Measurements from ENCODE around the gene PTCD1.
"Not testable (repeated sequence)": the region's sequence is repeated elsewhere in the genome, so short reads cannot be mapped to it uniquely, and the experiment has no call there.

The PTCD1 gene

DNA sequence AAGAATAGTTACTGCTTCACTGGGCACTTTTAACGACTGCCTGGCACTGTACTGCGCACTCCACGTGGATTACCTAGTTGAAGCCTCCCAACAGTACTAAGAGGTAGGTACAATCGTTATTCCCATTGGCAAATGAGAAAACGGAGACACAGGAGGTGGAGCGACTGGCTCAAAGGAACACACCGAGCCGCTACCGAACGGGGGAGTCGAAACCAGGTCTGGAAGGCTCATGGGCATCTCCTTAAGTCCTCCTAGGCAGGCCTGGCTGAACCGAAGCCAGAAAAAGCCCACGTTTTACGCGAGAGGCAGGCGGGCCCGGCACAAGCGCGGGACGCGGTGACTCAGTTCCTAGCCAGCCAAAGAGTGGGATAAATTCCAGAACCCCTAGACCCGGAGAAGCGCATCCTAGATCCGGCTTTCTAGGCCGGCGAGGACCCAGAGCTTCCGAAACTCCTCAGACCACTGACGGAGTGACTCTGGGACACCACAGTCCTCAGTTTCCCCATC lies 30.7 kb downstream of the PTCD1 start:
- peak; percentile 21 for DNase-seq (ENCODE audit: low read depth)

- DNase-seq (ENCODE audit: low read depth), result no peak
These were observed 32.0 kb downstream of the PTCD1 start for GRCh38 chr7:99406557-99406956.

GRCh38 chr7:99404977-99405320 lies 33.6 kb downstream of the PTCD1 start:
- DNase-seq (ENCODE audit: low read depth), result no peak

DNA sequence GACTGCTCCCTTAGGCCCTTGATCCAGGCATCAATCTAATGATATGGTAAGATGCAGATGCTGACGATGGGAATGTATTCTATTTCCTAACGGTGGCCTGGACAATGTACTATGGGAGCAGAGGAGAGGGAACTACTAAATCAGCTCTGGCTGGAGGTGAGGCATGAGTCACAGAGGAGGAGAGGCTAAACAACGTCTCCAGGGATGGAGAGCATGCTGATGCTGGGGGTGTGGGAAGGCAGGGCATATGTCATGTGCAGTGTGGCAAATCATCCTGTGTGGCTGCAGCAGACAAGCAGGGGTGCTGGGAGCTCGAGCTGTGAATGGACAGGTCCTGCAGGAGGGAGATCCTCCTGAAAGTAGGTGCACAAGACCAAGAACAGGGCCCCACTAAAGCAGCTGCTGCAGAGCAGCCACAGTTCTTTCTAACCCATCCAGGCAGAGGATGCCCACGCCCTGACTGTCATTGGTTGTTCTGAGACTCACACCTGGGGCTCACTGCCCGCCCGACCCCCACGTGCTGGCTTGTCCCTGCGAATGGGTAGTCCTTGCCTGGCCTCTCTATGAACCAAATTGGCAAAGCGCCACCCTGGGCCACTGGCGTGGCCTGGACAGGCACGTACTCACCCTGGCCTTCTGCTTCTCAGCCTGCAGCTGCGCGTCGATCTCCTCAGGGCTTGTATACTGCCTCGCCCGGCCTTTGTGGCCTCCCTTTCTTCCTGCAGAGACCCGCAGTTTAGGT lies 34.2 kb downstream of the PTCD1 start:
- no peak for DNase-seq (ENCODE audit: low read depth)

DNA sequence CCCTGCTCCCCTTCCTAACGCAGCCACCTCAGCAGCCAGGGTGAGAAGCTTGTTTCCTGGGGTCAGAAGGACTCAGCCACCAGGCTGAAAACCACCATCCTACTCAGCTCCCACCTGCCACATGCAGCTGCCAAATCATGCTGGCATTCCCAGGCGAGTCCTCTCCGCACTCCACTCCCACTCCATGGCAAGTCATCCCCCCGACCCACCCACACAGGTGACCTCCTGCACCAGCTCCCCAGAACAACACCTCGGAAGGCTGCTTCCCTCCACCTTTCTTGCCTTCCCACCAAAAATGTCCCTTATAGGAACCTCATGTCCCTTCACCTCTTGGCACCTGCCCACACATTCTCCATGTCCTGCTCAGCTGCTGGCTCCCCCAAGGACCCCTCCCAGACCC lies 34.8 kb downstream of the PTCD1 start:
- DNase-seq (ENCODE audit: low read depth), result no peak

- no peak for DNase-seq (ENCODE audit: low read depth)
These were observed 35.7 kb downstream of the PTCD1 start for GRCh38 chr7:99402854-99403253.

DNA sequence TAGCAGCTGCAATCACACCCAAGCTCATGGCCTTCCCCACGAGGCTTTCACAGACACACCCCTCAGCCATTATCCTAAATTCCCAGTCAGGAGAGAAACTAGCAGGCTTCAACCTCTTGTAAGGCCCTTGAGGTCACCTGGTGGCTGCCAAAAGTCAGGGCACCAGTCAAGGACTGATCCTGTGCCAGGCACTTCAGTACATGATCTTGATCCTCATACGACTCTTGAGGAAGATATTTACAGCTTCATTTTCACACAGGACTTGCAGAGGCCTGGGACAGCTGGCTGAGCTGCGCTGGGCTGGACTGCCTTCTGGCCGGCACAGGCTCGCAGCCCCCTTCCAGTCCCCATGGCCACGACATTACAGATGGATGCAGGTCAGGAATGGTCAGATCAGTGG lies 39.0 kb downstream of the PTCD1 start:
- DNase-seq (ENCODE audit: low read depth), result no peak

GRCh38 chr7:99398891-99399445 lies 39.6 kb downstream of the PTCD1 start:
- no peak for DNase-seq (ENCODE audit: low read depth)

DNA sequence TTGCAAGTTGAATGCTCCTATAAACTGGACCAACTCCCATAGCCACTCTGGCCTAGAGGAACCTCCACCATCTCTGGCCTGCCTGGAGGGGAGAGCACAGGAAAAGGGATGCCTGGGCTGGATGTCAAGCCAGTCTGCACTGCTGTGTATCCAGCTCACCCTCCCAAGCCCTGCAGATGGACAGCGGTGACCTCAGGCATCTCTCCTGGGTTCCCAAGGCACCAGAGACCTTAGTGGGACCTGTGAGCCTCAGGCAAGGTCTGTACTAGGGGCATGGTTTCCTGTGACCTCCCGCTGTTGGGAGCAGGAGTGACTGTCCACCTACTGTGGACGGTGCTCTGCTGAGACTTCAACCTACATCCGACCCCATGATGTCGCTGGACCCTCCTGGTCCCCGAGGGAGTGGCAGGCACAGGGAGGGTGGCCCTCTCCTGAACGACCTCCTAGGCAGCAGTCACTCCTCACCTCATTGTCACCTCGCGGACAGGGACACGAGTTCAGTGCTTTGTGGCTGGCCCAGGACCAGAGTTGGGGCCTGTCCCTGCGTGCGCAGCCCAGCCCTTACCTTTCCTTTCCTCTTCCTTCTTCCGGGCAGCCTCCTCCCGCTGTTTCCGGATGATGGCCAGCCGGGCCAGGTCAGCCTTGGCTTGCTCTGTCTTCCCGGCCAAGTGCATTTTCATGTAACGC lies 41.2 kb downstream of the PTCD1 start:
- no peak for DNase-seq (ENCODE audit: low read depth)

- no peak for DNase-seq (ENCODE audit: low read depth)
These were observed 41.9 kb downstream of the PTCD1 start for GRCh38 chr7:99396418-99397296.

DNA sequence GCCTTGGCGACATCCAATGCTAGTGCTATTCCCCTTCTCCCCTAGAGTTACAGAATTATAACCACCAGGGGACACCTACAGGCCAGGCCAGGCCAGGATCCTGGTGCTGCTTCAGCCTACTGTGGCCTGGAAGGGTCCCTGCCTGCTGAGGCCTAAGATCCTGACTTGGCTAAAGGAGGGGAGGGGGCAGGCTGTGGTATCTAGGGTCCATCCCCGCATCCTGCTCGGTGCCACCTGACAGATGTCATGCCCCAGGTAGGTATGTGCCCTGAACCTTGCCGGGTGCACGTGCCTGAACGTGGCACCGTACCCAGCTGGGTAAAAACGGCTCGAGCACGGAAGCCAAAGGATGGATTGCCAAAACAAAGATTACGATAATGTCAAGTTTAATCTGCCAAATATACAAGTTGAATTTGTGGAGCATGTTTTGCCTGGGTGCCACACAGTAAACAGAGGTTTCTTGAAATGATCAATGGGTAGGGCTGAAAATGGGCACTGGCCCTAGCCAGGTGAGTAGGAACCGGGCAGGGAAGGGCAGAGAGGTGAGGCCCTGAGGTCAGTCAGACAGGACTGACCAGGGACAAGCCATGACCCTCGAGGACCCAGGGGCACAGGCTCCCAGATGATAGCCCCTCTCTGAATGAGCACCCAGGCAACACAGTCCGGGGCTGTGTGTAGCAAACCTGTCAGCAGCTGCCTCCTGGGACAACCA lies 42.8 kb downstream of the PTCD1 start:
- DNase-seq (ENCODE audit: low read depth), result no peak

GRCh38 chr7:99394188-99394502 lies 44.5 kb downstream of the PTCD1 start:
- DNase-seq (ENCODE audit: low read depth), result no peak

- DNase-seq (ENCODE audit: low read depth), result no peak
These were observed 45.0 kb downstream of the PTCD1 start for GRCh38 chr7:99393355-99394187.

DNA sequence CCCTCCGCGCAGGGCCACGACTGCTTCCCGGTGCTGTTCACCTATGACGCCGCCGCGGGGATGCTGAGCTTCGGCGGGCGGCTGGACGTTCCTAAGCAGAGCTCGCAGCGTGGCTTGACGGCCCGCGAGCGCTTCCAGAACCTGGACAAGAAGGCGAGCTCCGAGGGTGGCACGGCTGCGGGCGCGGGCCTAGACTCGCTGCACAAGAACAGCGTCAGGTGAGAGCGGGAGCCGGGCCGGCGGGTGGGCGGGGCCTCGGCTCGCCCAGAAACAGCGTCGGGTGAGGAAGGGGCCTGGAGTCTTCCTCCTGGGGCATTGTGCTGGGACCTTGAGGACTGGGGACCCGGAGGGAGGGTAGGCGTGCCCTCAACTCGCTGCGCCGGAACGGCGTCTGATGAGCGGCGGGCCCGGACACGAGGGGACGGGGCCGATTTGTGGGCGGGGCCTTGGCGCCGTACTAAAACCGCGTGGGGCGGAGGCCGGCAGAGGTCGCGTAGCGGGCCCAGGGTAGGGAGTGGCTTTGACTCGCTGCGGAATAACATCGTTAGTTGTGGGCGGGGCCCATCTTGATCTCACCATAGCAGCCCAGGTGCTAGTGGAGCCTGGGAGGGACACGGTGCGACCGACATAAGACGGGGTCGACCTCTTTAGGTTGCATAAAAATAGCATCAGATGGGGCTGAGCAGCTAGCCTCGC lies 45.8 kb downstream of the PTCD1 start:
- peak; percentile 78 for DNase-seq (ENCODE audit: low read depth)

- no peak for DNase-seq (ENCODE audit: low read depth)
These were observed 46.6 kb downstream of the PTCD1 start for GRCh38 chr7:99392046-99392445.

DNA sequence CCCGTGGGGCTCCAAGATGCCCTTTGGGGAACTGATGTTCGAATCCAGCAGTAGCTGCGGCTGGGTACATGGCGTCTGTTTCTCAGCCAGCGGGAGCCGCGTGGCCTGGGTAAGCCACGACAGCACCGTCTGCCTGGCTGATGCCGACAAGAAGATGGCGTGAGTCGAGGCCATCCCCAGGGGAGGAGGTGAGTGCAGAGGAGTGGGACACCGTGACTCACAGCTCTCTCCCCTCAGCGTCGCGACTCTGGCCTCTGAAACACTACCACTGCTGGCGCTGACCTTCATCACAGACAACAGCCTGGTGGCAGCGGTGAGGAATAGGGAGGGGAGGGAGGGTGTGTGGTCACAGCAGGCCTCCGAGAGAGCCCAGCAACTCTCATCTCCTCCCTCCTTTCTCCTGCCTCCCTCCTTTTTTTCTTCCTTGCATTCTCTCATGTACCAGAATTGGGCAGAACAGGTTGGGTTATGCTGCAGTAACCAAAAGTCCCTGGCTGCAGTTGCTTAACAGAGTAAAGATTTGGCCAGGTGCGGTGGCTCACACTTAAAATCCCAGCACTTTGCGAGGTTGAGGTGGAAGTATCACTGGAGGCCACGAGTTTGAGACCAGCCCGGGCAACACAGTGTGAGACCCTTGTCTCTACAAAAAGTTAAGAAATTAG lies 47.5 kb downstream of the PTCD1 start:
- no peak for DNase-seq (ENCODE audit: low read depth)

DNA sequence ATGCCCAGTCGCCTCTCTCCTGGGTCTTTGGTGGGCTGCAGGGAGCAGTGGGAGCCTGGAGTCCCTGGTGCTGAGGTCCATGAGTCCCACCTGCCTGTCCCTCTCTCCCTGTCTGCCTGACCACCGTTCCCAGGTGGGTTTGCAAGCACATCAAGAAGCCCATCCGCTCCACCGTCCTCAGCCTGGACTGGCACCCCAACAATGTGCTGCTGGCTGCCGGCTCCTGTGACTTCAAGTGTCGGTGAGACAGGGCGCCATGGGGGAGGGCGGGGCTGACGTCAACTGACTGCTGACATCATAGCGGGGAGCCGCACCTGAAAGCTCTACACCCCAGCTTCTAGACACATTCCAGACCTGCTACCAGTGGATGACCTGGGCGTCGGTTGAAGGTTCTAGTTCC lies 48.8 kb downstream of the PTCD1 start:
- no peak for DNase-seq (ENCODE audit: low read depth)

DNA sequence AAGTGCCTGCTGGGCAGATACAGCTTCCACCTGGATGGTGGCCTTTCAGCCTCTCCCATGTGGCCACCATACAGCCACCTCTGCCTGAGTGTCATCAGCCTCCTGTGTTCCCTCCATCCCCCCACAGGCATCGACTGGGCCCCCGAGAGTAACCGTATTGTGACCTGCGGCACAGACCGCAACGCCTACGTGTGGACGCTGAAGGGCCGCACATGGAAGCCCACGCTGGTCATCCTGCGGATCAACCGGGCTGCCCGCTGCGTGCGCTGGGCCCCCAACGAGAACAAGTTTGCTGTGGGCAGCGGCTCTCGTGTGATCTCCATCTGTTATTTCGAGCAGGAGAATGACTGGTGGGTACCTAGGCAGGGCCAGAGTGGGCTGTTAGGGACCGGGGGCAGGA lies 50.7 kb downstream of the PTCD1 start:
- no peak for DNase-seq (ENCODE audit: low read depth)

DNA sequence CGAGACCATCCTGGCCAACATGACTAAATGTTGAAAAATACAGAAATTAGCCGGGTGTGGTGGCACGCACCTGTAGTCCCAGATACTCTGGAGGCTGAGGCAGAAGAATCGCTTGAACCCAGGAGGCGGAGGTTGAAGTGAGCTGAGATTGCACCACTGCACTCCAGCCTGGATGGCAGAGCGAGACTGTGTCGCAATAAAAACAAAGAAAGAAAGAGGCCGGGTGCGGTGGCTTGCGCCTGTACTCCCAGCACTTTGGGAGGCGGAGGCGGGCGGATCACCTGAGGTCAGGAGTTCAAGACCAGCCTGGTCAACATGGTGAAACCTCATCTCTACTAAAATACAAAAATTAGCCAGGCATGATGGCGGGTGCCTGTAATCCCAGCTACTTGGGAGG lies 51.4 kb downstream of the PTCD1 start:
- DNase-seq (ENCODE audit: low read depth), result not testable (repeated sequence)
